Measurements from ENCODE around the gene LONRF3.

DNA sequence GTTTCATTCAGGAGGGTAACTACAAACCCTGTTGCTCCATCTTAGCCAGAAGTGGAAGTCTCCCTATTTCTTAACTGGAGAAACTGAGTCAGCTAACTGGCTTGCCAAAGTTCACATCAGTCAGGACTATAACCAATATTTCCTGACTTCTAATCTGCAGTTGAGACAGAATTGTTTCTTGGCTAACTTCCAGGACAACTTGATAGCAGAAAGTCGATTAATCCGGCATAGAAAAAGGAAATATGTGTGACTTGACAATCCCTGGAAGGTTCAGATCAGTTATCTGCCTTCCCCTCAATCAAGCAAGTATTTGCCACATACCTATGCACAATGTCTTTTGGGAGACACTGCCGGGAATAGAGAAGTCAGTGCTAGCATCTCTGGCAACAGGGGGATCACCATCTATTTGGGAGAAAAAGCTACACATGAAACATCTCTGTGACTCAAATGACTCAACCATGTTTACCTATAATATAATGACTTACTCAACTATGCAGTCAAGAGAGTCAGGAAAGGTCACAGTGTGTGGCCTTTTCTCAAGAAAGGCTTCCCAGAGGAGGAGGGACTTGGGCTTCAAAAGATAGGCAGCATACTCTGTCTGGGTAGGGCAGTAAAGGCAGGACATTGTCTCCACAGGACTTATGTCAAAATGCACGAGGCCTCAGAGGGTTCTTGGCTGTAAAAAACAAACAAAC lies 12.4 kb upstream of the LONRF3 start:
- no peak for TF ChIP-seq CTCF (IDR thresholded peaks at IDR 0.05)
- TF ChIP-seq POLR2A (IDR thresholded peaks at IDR 0.05): no peak

All from adrenal gland (tissue), 5 donors.